ENCODE results near the gene REC114.
"Not testable (repeated sequence)": the region's sequence is repeated elsewhere in the genome, so short reads cannot be mapped to it uniquely, and the experiment has no call there.

The REC114 gene

GRCh38 chr15:73440571-73440970 is 2.4 kb upstream of the REC114 start:
- Histone ChIP-seq H3K4me3 (ENCODE audit: low read depth in 1 of 2, low read length in 1 of 2) (no peak overlapping the region), H3K27ac (no peak overlapping the region), H3K9me3 (no peaks in the 10 kb centered on the region), H3K4me1 (ENCODE audit: control insufficient read depth in 1 of 2, insufficient read depth in 1 of 2, low read depth in 1 of 2, low read length in 1 of 2) (no peaks in the 10 kb centered on the region), H3K36me3 (no peaks in the 10 kb centered on the region), H3K27me3 (peaks cover 69% of the 10 kb centered on the region)
- TF ChIP-seq CTCF (IDR thresholded peaks at IDR 0.05) = no peak

GRCh38 chr15:73442421-73442820 is 543 bp upstream of the REC114 start:
- H3K27me3 ChIP-seq = peaks cover 55% of the 10 kb centered on the region
- H3K36me3 ChIP-seq = no peaks in the 10 kb centered on the region
- no peak overlapping the region for H3K27ac ChIP-seq
- no peak overlapping the region for H3K4me3 ChIP-seq (ENCODE audit: low read depth in 1 of 2, low read length in 1 of 2)
- TF ChIP-seq CTCF (IDR thresholded peaks at IDR 0.05) = no peak
- no peaks in the 10 kb centered on the region for H3K9me3 ChIP-seq
- H3K4me1 ChIP-seq (ENCODE audit: control insufficient read depth in 1 of 2, insufficient read depth in 1 of 2, low read depth in 1 of 2, low read length in 1 of 2) = no peaks in the 10 kb centered on the region

GRCh38 chr15:73447471-73447870 is 4.5 kb downstream of the REC114 start:
- not testable (repeated sequence) for H3K9me3 ChIP-seq; H3K4me3 ChIP-seq (ENCODE audit: low read depth in 1 of 2, low read length in 1 of 2); H3K4me1 ChIP-seq (ENCODE audit: control insufficient read depth in 1 of 2, insufficient read depth in 1 of 2, low read depth in 1 of 2, low read length in 1 of 2); H3K36me3 ChIP-seq; H3K27ac ChIP-seq
- peaks cover 14% of the 10 kb centered on the region for H3K27me3 ChIP-seq

- peaks cover 14% of the 10 kb centered on the region for H3K27me3 ChIP-seq
- H3K9me3 ChIP-seq; H3K4me3 ChIP-seq (ENCODE audit: low read depth in 1 of 2, low read length in 1 of 2); H3K36me3 ChIP-seq; H3K4me1 ChIP-seq (ENCODE audit: control insufficient read depth in 1 of 2, insufficient read depth in 1 of 2, low read depth in 1 of 2, low read length in 1 of 2); H3K27ac ChIP-seq: not testable (repeated sequence)
Measured at GRCh38 chr15:73448158-73448758, 5.3 kb downstream of the REC114 start.

GRCh38 chr15:73449980-73450379 is 7.0 kb downstream of the REC114 start:
- H3K4me3 ChIP-seq (ENCODE audit: low read depth in 1 of 2, low read length in 1 of 2); H3K4me1 ChIP-seq (ENCODE audit: control insufficient read depth in 1 of 2, insufficient read depth in 1 of 2, low read depth in 1 of 2, low read length in 1 of 2); H3K9me3 ChIP-seq; H3K36me3 ChIP-seq; H3K27ac ChIP-seq: not testable (repeated sequence)
- peaks cover 10% of the 10 kb centered on the region for H3K27me3 ChIP-seq

- no peaks in the 10 kb centered on the region for H3K36me3 ChIP-seq
- H3K27ac ChIP-seq = no peak overlapping the region
- H3K27me3 ChIP-seq = peaks cover 44% of the 10 kb centered on the region
- H3K9me3 ChIP-seq = no peaks in the 10 kb centered on the region
- H3K4me3 ChIP-seq (ENCODE audit: low read depth in 1 of 2, low read length in 1 of 2) = no peak overlapping the region
- H3K4me1 ChIP-seq (ENCODE audit: control insufficient read depth in 1 of 2, insufficient read depth in 1 of 2, low read depth in 1 of 2, low read length in 1 of 2) = no peaks in the 10 kb centered on the region
- TF ChIP-seq CTCF (IDR thresholded peaks at IDR 0.05) = no peak
Measured at GRCh38 chr15:73454096-73454495, 11.1 kb downstream of the REC114 start.

- Histone ChIP-seq H3K27ac (no peak overlapping the region), H3K4me3 (ENCODE audit: low read depth in 1 of 2, low read length in 1 of 2) (no peak overlapping the region), H3K36me3 (no peaks in the 10 kb centered on the region), H3K4me1 (ENCODE audit: control insufficient read depth in 1 of 2, insufficient read depth in 1 of 2, low read depth in 1 of 2, low read length in 1 of 2) (no peaks in the 10 kb centered on the region), H3K9me3 (no peaks in the 10 kb centered on the region), H3K27me3 (peaks cover 61% of the 10 kb centered on the region)
- TF ChIP-seq CTCF (IDR thresholded peaks at IDR 0.05) = no peak
Measured at GRCh38 chr15:73455876-73456275, 12.9 kb downstream of the REC114 start.

Data from neutrophil (primary cell).